GM18907 (cell line): ENCODE results near the gene ANKS1B.

Source experiments
- ATAC-seq: cut with Tn5 transposase; IDR thresholded peaks from one replicate; pipeline ENCODE4 v1.9.1; 2021; ENCODE audit warnings: mild to moderate bottlenecking, moderate library complexity; ENCODE audit not compliant: unreplicated experiment

Gene ANKS1B

GRCh38 chr12:99493197-99493596 is 491.5 kb downstream of the ANKS1B start:
- ATAC-seq: no peak

GRCh38 chr12:99486277-99486676 is 498.5 kb downstream of the ANKS1B start:
- no peak for ATAC-seq

- no peak for ATAC-seq
Observed at GRCh38 chr12:99479149-99479548, 505.6 kb downstream of the ANKS1B start.

GRCh38 chr12:99476956-99477355 is 507.8 kb downstream of the ANKS1B start:
- ATAC-seq: no peak

- no peak for ATAC-seq
Observed at GRCh38 chr12:99455350-99456035, 529.2 kb downstream of the ANKS1B start.

- ATAC-seq: no peak
Observed at GRCh38 chr12:99454539-99455172, 530.1 kb downstream of the ANKS1B start.

- peak; percentile 45 for ATAC-seq
Observed at GRCh38 chr12:99453836-99454538, 530.7 kb downstream of the ANKS1B start.

GRCh38 chr12:99450036-99450630 is 534.6 kb downstream of the ANKS1B start:
- no peak for ATAC-seq

- ATAC-seq: peak; percentile 77
Observed at GRCh38 chr12:99444859-99445316, 539.8 kb downstream of the ANKS1B start.

- ATAC-seq: no peak
Observed at GRCh38 chr12:99442758-99443157, 542.0 kb downstream of the ANKS1B start.

- ATAC-seq: no peak
Observed at GRCh38 chr12:99439399-99439798, 545.3 kb downstream of the ANKS1B start.

GRCh38 chr12:99436584-99436983 is 548.2 kb downstream of the ANKS1B start:
- ATAC-seq: peak; percentile 98

- no peak for ATAC-seq
Observed at GRCh38 chr12:99435095-99435791, 549.5 kb downstream of the ANKS1B start.

- no peak for ATAC-seq
Observed at GRCh38 chr12:99433155-99433554, 551.6 kb downstream of the ANKS1B start.

GRCh38 chr12:99431203-99431602 is 553.5 kb downstream of the ANKS1B start:
- ATAC-seq: no peak

- peak; percentile 78 for ATAC-seq
Observed at GRCh38 chr12:99427104-99427503, 557.6 kb downstream of the ANKS1B start.

- ATAC-seq: no peak
Observed at GRCh38 chr12:99418379-99418778, 566.4 kb downstream of the ANKS1B start.

- no peak for ATAC-seq
Observed at GRCh38 chr12:99413751-99414150, 571.0 kb downstream of the ANKS1B start.

GRCh38 chr12:99393763-99394162 is 591.0 kb downstream of the ANKS1B start:
- peak; percentile 90 for ATAC-seq

GRCh38 chr12:99392091-99392850 is 592.5 kb downstream of the ANKS1B start:
- no peak for ATAC-seq
